GM19240 (cell line): ENCODE data around the gene TEX38.
"Not testable (repeated sequence)": the region's sequence is repeated elsewhere in the genome, so short reads cannot be mapped to it uniquely, and the experiment has no call there.

Experiments used
- DNase-seq: peaks from one replicate; pipeline ENCODE4 v3.0.0; 2011; ENCODE audit warnings: low spot score; ENCODE audit not compliant: insufficient read length

Gene TEX38

GRCh38 chr1:46671554-46671953, at the start of gene TEX38:
TSS of gene TEX38 (plus strand) at chr1:46671854. CDS start at chr1:46671935, 81 bp downstream.
- DNase-seq: no peak

- no peak for DNase-seq
Measured at GRCh38 chr1:46621930-46622329, 49.7 kb upstream of the TEX38 start.

GRCh38 chr1:46622344-46622743, 49.3 kb upstream of the TEX38 start:
- no peak for DNase-seq

DNA sequence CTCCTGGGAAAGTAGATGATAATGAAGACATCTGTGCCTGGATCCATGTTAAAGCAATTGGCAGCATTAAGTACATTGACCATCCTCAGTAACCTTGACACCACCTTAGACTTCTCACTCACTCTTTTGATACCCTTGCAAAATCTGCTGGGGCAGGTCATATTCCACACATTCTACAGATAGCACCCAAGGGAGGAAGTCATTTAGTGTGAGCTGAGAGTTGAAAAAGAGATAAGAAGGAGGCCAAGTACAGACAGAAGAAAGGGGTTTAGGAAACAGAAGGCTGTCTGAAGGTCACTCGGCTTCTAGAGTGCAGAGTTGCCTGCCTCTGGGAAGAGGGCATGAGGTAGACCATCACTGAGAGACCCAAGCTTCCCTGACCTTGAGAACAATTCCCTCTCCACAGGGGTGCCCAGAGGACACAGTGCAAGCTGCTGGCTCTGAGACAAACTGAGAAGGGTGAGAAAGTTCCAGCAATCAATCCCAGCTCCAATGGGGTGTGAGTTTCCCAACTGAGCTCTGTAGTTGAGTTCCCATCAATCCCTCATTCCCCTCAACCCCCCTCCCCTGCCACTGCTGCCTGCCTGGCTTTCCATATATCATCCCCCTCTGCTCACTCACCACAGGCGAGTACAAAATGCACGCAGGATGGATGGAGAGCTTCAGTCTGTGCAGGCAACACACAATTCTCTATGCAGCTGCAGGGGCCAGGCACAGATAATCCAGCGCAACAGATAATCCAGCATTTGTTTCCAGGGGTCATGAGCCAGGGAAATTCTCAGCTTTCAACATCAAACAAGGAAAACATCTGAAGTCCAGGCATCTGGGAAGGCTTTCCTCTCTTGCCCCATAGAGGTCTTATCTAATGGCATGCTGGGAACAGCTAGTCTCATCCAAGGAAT, 47.7 kb upstream of the TEX38 start:
- no peak for DNase-seq

- no peak for DNase-seq
Measured at GRCh38 chr1:46630719-46631118, 40.9 kb upstream of the TEX38 start.

GRCh38 chr1:46635205-46635604, 36.4 kb upstream of the TEX38 start:
- no peak for DNase-seq

DNA sequence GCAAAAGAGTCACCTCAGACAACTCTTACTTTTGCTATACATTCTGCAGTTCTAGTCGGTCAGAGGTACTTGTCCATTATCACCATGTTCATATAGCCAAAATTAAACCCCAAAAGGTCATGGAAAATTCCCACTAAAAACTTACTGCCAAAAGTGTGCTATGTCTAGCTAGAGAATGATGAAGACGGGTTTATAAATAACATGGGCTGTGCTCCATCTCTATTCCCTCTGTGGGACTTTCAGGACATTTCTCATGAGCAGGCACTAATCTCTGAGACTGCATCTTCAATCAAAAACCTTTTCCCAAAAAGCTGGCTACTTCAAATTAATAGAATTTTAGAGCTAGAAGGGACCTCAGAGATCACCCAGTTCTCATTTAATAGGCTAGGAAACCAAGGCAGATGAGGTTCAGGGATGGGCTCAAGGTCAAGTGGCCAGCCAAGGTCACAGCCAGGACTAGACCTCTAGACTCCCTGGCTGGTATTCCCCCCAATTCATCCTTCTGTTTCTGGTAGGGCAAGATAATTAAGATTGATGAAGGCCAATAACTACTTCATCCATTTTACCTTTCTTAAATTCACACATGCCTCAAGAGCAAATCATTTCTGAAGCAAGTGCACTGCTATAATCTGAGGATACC, 34.1 kb upstream of the TEX38 start:
- no peak for DNase-seq

DNA sequence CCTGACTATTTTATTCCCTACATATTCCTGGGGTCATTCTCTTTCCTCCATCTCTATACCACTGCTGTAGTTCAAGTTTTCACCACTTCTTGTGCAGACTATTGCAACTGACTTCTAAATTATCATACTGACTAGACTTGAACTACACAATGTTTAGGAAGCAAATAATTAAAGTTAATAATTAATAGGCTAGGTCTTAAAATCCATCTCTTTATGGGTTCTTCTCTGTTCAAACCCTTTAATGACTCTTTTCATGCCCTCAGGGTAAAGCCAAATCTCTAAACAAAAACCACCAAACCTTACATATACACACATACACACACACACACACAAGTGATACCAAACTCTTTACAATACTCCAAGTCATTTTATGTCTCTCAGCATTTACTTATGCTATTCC, 32.7 kb upstream of the TEX38 start:
- no peak for DNase-seq

- no peak for DNase-seq
Measured at GRCh38 chr1:46639547-46639946, 32.1 kb upstream of the TEX38 start.

DNA sequence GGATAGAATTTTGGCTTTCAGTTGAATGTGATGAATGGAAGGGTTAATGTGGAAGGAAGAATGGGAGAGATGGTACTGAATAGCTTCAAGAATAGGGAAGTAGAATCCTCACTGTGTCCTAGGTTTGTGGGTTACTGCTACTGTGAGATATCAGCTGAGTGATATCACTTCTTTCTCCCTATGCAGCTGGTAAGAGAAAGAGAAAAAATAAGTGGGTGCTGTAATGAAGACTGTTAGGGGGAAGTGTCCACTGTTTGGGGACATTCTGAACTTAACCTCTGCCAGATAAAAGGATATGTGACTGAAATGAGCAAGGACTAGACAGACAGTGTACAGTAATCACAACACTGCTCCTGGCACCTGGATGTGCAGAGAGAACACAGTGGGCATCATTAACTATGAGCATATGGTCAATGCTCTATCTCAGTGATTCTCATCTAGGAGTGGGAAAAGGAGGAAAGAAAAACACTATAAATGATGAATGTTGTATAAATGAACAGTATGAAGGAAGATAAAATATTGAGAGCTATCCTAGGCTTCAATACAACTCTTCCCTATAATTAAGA, 29.5 kb upstream of the TEX38 start:
- DNase-seq: no peak

DNA sequence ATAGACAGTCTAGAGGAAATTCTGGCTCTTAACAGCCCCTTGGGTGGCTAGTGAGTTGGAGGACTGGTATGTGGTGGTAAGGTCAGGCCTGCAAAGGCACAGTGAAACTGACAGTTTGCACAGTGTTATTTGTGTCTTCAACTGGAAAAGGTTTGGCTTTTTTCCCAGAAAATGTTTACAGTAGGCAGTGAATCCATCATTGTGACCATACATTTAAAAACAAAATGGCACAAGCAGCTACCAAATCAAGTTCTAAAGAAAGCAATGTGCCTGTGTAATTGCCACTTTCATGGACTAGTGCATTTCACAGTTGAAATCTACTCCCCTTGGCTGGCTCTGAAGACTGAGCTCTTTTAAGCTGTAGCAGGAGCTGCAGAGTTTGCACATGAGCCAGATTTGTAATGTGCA, 28.3 kb upstream of the TEX38 start:
- DNase-seq: no peak

DNA sequence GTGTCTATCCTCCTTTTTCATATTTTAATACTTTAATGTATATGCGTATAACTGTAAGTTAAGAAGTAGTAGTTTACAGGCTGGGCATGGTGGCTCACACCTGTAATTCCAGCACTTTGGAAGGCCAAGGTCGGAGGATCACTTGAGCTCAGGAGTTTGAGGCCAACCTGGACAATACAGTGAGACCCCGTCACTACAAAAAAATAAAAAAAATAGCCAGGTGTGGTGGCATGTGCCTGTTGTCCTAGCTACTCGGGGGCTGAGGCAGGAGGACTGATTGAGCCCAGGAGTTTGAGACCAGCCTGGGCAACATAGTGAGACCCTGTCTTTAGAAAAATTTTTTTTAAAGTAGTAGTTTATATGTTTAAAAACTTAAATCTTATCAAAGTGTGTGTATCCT, 25.8 kb upstream of the TEX38 start:
- DNase-seq: no peak

GRCh38 chr1:46646331-46646730, 25.3 kb upstream of the TEX38 start:
- no peak for DNase-seq

DNA sequence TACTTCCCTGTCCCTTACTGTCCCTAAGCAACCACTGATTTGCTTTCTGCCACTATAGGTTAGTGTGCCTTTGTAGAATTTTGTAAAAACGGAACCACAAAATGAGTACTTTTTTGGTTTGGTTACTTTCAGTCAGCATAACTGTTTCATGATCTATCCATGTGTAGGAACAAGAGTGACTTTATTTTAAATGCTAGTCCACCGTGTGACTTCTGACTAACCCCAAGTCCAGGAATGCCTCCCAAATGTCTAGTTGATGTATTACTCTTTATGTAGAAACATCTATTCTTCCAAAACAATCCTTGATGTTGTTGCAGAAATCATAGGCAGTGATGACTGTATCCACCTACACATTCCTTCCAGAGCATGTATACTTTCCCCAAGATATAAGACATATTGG, 24.8 kb upstream of the TEX38 start:
- no peak for DNase-seq

- no peak for DNase-seq
Measured at GRCh38 chr1:46647611-46648010, 24.0 kb upstream of the TEX38 start.

DNA sequence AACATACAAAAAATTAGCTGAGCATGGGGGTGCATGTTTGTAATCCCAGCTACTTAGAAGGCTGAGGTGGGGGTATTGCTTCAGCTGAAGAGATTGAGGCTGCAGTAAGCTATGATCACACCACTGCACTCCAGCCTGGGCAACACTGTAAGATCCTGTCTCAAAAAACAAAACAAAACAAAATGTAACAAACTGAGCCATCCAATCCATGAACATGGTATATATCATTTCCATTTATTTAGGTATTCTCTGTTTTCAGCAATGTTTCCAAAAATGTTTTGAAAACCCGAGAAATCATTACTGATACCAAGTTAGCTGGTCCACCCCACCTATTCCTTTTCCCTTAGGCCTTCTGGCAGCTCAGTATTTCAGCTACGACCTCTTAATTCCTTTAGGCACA, 21.9 kb upstream of the TEX38 start:
- DNase-seq: no peak

GRCh38 chr1:46650491-46650890, 21.2 kb upstream of the TEX38 start:
- DNase-seq: no peak

- not testable (repeated sequence) for DNase-seq
Measured at GRCh38 chr1:46651152-46651551, 20.5 kb upstream of the TEX38 start.

GRCh38 chr1:46652321-46653100, 19.1 kb upstream of the TEX38 start:
- DNase-seq: no peak

- DNase-seq: no peak
Measured at GRCh38 chr1:46653405-46653958, 18.2 kb upstream of the TEX38 start.

DNA sequence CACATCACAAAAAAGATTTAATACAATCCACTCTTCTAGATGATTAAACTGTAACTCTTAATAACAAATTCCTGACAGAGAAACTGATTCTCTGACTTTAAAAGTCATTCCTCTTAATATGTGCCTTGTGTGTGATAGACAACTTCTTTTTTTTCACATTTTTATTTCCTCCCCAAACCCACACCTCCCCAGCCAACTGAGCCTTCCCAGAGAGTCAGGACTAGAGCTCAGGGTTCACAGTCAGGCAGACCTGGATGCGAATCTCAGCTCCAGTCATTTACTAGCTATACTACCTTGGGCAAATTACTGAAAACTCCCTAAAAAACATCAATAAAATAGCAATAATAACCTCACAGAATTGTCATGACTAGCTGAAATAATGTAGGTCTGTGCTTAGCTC, 17.6 kb upstream of the TEX38 start:
- no peak for DNase-seq
